ENCODE results near the gene GCKR.

Gene GCKR

DNA sequence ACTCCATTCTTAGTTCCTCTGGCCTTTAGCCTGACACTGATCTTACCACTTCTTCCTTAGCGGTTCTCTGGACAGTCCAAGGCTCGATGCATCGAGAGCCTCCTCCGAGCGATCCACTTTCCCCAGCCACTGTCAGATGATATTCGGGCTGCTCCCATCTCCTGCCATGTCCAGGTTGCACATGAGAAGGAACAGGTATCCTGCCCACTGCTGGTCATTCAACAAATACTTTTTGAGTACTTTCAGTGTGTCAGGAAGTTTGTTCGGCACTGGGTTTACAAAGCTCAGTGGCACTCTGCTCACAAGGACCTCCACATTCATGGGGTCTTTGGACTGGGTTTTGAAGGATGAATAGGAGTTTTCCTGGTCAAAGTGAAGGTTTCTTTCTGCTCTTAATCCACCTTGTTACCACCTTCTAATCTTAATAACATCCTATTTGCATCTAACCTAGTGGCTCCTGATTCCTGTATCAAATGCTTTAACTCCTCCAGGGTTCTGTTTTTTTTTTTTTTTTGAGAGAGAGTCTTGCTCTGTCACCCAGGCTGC is 25.8 kb downstream of the GCKR start:
- no peak for TF ChIP-seq SIN3A (IDR thresholded peaks at IDR 0.05; ENCODE audit: borderline replicate concordance, insufficient read depth, low read length)
- TF ChIP-seq, protein P1, sequence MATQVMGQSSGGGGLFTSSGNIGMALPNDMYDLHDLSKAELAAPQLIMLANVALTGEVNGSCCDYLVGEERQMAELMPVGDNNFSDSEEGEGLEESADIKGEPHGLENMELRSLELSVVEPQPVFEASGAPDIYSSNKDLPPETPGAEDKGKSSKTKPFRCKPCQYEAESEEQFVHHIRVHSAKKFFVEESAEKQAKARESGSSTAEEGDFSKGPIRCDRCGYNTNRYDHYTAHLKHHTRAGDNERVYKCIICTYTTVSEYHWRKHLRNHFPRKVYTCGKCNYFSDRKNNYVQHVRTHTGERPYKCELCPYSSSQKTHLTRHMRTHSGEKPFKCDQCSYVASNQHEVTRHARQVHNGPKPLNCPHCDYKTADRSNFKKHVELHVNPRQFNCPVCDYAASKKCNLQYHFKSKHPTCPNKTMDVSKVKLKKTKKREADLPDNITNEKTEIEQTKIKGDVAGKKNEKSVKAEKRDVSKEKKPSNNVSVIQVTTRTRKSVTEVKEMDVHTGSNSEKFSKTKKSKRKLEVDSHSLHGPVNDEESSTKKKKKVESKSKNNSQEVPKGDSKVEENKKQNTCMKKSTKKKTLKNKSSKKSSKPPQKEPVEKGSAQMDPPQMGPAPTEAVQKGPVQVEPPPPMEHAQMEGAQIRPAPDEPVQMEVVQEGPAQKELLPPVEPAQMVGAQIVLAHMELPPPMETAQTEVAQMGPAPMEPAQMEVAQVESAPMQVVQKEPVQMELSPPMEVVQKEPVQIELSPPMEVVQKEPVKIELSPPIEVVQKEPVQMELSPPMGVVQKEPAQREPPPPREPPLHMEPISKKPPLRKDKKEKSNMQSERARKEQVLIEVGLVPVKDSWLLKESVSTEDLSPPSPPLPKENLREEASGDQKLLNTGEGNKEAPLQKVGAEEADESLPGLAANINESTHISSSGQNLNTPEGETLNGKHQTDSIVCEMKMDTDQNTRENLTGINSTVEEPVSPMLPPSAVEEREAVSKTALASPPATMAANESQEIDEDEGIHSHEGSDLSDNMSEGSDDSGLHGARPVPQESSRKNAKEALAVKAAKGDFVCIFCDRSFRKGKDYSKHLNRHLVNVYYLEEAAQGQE (IDR thresholded peaks at IDR 0.05; ENCODE audit: insufficient read depth in 1 of 2, low read depth in 2 of 2, low read length in 2 of 2), result no peak
- no peak for TF ChIP-seq FOXP2 (optimal IDR thresholded peaks at IDR 0.05; ENCODE audit: borderline replicate concordance, extremely low read depth, extremely low read length, insufficient read depth)
- TF ChIP-seq POLR2AphosphoS5 (IDR thresholded peaks at IDR 0.05; ENCODE audit: low read depth, low read length), result no peak
- TF ChIP-seq TAF1 (IDR thresholded peaks at IDR 0.05; ENCODE audit: borderline replicate concordance, insufficient read depth, low read length), result no peak

DNA sequence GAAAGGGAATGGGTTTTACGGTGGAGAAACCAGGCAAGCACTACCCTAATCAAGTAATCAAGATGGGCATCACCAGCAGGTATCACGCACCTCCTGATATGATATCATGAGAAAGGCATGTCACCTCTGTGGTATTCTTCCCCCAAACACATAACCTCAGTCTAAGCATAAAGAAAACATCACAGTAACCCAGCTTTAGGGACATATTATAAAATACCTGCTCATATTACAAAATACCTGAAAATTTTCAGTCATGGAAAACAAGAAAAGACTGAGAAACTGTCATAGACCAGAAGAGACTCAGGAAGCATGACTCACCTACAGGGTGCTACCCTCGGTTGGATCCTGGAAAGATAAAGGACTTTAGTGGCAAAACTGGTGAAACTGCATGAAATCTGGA is 30.5 kb downstream of the GCKR start:
- TF ChIP-seq POLR2AphosphoS5 (IDR thresholded peaks at IDR 0.05; ENCODE audit: low read depth, low read length), result no peak
- TF ChIP-seq SIN3A (IDR thresholded peaks at IDR 0.05; ENCODE audit: borderline replicate concordance, insufficient read depth, low read length), result no peak
- TF ChIP-seq, protein P1 (IDR thresholded peaks at IDR 0.05; ENCODE audit: insufficient read depth in 1 of 2, low read depth in 2 of 2, low read length in 2 of 2), result no peak
- no peak for TF ChIP-seq TAF1 (IDR thresholded peaks at IDR 0.05; ENCODE audit: borderline replicate concordance, insufficient read depth, low read length)
- TF ChIP-seq FOXP2 (optimal IDR thresholded peaks at IDR 0.05; ENCODE audit: borderline replicate concordance, extremely low read depth, extremely low read length, insufficient read depth), result no peak

- TF ChIP-seq, protein P1 (IDR thresholded peaks at IDR 0.05; ENCODE audit: insufficient read depth in 1 of 2, low read depth in 2 of 2, low read length in 2 of 2), result no peak
- TF ChIP-seq SIN3A (IDR thresholded peaks at IDR 0.05; ENCODE audit: borderline replicate concordance, insufficient read depth, low read length) (no peak), POLR2AphosphoS5 (IDR thresholded peaks at IDR 0.05; ENCODE audit: low read depth, low read length) (no peak), TAF1 (IDR thresholded peaks at IDR 0.05; ENCODE audit: borderline replicate concordance, insufficient read depth, low read length) (no peak), FOXP2 (optimal IDR thresholded peaks at IDR 0.05; ENCODE audit: borderline replicate concordance, extremely low read depth, extremely low read length, insufficient read depth) (no peak)
Measured at GRCh38 chr2:27531983-27532382, 35.3 kb downstream of the GCKR start.

GRCh38 chr2:27537287-27537686 is 40.6 kb downstream of the GCKR start:
- TF ChIP-seq TAF1 (IDR thresholded peaks at IDR 0.05; ENCODE audit: borderline replicate concordance, insufficient read depth, low read length) (no peak), SIN3A (IDR thresholded peaks at IDR 0.05; ENCODE audit: borderline replicate concordance, insufficient read depth, low read length) (no peak), FOXP2 (optimal IDR thresholded peaks at IDR 0.05; ENCODE audit: borderline replicate concordance, extremely low read depth, extremely low read length, insufficient read depth) (no peak), POLR2AphosphoS5 (IDR thresholded peaks at IDR 0.05; ENCODE audit: low read depth, low read length) (no peak)
- TF ChIP-seq, protein P1 (IDR thresholded peaks at IDR 0.05; ENCODE audit: insufficient read depth in 1 of 2, low read depth in 2 of 2, low read length in 2 of 2), result no peak

Measured in PFSK-1 (cell line).